GM15510 (cell line): ENCODE data around the gene ATXN7L1.

Experiments used
- POLR2A ChIP-seq: IDR thresholded peaks from 3 replicates; pipeline ENCODE4 v1.6.1; 2011; ENCODE audit warnings: borderline replicate concordance; ENCODE audit not compliant: insufficient read length; ENCODE audit errors: extremely low read depth

Gene ATXN7L1

DNA sequence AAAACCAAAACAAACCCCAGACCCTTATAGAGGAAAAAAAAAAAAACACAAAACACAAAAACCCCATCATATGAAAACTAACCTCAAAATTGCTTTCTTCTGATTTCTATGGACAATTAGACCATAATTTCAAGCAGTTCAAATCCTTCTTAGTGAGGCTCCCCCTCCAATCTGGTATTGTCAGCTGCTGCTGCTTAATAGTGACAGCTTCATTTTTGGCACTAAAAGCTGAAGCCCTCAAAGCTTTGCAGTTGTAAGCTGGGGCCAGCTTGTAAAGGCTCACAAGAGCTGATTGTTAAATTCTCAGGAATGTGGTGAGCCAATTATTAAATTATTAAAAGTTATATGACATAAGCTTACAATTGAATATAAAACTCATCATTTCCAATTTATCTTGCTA is 21.9 kb downstream of the ATXN7L1 start:
- no peak for TF ChIP-seq POLR2A

DNA sequence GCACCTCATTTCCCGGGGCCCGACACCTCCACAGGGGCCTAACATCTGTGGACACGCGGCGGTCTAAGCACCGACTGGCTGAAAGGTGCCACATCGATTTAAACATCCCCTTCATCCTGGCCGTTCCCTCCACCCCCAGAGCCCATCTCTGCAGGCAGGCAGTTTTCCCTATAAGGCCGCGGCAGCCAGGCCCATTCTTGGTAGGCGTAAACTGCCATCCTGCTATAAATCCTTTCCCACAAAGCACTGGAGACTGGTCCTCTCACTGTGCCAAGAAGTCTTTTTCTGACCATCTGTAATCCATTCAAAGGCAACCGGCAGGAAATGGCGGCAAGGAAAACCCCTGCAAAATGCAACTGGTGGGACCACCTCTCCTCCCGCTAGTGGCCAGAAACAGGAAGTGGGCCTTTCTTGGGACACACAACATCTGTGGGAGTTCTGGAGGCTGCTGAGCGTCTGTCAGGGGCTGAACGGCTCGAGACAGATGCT is 22.4 kb downstream of the ATXN7L1 start:
- TF ChIP-seq POLR2A: no peak

DNA sequence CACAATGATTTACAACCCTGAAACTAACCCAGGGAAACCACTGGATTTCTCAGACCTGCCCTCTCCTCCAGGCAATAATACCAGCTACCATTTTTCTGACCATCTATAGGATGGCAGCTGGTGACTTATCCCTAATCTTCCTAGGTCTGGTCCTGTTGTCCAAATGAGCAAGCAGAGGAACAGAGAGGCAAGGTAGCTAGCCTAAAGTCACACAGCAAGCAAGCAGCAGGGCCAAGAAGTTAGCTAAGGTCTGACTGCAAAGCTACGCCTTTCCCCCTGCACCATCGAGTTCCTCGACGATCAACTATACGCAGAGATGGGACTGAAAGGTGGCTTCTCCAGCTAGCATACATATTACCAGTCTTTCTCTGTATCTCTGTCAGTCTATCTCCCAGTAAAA is 25.3 kb downstream of the ATXN7L1 start:
- no peak for TF ChIP-seq POLR2A

DNA sequence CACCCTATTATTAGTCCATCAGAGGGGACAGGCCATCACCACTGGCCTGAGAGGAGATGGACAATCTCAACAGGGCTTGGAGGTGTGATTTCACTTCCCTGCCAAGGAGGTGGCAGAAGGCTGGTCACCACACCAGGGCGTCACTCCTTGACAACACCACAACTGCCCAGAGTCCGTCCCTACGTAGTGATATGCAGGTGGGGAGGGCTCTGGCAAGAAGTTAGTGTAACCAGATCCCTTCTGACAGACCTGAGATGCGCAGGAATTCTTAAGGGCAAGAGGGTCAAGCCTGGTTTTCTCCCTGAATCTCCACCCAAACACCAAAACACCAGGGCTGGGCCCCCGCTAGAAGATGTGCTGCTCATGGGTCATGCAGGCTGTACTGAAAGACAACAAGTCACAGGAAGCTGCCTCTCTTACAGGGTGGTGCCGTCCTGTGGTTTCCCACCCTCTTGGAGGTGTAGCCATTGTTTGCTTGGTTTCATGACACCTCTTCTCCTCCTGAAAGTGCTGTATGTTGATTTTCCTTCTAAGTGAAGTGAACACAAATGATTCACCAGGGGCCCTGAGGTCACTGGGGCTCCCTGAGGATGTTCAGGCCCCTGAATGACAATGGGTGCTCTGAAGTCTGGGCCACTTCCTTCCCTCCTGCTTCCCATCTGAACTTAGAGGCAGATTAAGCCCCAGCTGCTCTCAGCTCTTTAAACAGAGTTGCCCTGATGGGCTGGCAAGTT is 27.1 kb downstream of the ATXN7L1 start:
- no peak for TF ChIP-seq POLR2A

DNA sequence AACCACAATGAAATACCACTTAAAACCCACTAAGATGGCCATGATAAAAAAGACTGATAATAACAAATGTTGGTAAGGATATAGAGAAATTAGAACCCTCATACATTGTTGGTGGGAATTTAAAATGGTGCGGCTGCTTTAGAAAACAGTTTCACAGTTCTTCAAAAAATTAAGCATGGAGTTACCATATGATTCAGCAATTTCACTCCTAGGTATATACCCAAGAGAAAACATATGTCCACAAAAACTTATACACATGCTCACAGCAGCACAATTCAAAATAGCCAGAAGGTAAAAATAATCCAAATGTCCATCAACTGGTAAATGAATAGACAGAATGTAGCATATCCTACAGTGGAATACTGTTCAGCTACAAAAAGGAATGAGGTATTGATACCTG is 30.0 kb downstream of the ATXN7L1 start:
- TF ChIP-seq POLR2A: no peak

DNA sequence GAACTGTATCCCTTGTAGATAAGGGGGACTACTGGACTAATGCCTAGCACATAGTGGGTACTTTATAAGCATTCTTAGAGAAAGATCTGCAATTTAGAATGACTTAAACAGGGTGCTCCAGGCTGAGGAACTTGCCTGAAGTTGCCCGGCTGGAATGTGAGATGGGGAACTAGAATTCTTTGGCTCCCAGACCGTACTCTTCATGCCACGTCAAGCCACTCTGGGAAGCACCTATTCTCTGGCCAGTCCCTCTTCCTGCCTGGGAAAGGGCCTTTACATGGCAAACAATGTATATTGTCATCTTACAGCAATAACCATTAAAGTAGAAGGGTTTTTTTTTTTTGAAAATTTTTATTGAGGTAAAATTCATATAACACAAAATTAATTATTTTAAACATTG is 34.5 kb downstream of the ATXN7L1 start:
- TF ChIP-seq POLR2A: no peak

DNA sequence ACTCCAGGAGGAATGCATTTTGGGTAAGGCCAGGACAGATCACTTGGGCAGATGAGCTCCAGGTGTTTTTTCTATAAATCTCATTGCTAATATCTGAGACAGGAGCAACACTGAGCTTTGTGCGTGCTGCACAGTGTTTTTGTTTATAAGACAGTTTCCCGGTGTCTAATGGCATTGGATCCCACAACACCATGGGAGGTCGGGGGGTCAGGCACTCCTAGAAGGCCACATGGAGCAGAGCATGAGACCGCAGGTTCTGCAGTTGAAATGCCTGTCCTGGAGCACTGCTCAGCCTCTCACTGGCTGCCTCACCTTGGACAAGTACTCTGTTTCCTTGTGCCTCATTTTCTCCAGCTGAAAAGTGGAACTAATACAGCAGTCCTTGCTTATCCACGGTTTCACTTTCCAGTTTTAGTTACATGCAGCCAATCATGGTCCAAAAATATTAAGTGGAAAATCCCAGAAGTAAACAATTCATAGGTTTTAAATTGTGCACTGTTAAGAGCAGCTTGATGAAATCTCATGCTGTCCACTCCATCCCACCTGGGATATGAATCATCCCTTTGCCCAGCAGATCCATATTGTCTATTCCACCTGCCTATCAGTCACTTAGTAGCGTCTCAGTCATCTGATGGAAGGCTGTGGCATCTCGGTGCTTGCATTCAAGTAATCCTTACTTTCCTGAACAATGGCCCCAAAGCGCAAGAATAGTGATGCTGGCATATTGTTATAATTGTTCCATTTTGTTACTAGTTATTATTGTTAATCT is 35.2 kb downstream of the ATXN7L1 start:
- no peak for TF ChIP-seq POLR2A

DNA sequence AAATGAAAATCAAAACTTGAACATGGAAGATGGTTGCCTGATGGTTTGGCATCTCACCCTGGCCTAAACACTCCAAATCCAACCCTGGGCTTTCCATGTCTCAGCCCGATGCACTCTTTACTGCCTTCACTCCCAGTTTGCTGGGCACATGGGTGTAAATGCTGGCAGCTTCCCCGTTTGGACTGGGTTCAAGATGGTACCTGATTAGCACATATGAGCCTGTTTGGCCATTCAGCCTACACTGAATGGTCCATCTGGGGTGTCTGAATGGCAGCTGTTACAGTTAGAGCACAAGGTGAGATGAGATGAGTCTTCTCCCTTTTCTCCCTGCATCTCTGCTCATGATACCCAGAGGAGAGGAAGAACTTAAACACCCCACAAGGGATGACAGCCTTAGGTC is 37.1 kb downstream of the ATXN7L1 start:
- TF ChIP-seq POLR2A: no peak

DNA sequence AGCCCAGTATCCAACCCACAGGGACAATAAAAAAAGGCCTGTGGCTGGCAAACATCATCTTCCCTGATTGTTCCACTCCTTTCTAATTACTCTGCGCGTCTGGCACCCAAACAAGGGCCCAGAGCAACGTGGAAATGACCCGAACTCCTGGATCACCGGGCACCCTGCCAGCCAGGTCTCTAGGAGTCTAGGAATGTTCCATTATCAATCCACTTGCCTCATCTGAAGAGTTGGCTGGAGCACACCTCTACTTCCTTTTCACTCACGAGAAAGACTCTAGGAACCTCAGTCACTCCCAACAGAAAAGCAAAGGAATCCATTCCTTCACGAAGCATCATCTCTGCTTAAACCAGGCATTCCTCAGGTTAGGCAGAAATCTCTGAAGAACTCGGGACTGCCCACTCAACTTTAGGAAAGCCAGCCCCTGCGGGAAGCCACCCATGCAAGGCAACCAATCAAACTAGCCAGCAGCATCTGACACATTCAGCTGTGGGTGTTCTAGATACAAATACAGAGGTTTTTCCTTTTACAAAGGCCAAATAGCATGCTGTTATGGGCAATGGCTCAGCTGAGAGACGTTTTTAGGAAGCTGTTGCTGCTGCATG is 37.7 kb downstream of the ATXN7L1 start:
- TF ChIP-seq POLR2A: no peak

DNA sequence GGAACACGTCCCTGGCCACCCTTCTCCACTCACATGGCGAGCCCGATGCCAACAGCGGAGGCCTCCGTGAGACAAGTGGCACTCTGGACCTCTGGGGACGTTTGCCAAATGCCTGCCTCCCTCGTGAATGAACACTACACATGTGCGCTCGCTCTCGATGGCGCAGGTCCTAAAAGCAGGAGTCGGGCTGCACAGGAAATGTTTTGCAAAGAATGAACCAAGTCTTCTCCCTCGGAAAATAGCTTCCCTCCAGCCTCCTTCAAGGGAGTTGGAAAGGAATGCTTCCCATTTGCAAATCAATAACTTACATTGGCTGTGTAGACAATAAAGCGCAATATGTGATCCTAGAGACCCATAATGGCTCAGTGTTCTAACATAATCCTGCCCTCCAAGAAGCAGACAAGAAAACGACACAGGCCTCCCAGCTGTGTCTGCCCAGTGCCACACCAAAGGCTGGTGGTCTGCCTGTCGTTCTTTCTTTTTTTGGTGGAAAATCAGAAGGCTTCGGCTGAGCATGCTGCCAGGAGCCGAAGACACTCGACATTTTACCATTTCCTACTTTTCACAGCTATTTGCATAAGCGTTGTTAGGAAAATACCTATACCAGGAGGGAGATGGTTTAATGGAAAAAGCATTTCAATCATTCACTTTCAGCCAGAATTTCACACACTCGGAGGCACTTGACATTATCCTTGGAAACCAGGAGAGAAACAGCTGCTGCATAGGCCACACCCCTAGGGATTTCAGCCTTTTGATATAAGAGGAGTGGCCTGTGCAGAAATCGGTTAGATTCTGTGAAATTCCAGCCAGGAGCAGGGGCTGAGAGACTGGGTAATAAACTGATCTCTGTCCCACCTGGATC is 38.4 kb downstream of the ATXN7L1 start:
- TF ChIP-seq POLR2A: no peak

DNA sequence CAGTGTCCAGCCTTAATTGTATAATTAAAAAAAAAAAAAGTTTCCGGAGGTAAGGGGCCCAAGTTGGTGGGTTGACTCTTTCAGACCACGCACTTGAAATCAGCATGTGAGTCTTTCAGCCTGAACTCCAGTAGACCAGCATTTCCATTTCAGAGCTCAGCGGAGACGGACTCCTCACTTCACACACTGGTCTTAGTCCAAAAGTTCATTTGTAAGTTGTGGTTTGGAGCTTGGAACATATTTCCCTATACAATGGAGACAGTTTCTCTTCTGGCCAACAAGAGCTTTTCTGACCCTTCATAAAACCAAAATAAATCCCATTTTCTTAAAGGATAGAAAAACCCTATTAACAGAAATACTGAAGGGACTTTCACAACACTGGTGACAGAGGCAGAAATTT is 41.0 kb downstream of the ATXN7L1 start:
- TF ChIP-seq POLR2A: no peak

DNA sequence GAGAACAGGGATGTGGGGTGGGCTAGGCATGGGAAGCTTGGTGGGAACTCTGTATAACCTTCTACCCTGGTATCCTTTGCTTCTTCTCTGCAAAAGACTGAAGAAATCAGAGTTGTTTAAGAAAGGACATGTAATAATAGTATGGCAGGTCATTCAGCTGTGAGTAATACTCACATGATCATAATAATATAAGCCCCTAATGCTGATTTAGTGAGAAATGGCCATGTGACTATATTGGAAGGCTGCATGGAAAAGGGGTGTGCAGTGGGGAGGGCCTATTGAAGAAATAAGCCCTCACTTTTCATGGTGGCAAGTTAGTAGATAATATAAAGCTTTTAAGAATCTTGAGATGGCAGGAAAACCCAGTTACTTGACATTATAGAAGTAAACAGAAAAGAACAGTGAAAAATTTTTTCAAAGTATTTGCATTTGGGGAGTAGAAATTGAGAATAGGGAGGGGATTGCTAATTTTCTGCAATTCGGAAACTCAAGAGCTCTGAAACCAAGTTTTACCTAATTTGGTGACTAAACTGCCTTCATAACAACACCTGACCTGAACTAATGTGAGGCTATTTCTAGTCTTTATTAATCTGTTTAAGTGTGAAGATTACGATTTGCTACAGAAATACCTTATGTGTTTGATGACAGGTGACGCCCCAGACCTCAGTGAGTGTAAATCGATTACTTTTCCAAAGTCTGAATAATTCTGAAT is 44.4 kb downstream of the ATXN7L1 start:
- no peak for TF ChIP-seq POLR2A

DNA sequence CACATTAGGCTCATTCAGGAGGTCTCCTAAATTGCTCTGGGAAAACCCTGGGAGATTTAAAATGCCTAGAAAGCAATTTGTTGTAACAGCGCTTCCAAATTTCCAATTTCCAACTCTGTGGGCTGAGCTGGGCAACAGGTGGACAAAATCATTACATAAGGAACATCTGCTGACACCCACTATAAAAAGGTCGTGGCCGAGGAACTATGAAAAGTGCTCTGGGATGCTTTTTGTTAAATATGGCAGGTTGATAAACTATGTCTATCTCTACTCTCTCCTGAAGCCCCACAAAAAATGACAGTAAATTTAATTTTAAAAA is 45.1 kb downstream of the ATXN7L1 start:
- no peak for TF ChIP-seq POLR2A
